Mesodermal cell (in vitro differentiated cells): ENCODE results near the gene IFNA10.
"Not testable (repeated sequence)": the region's sequence is repeated elsewhere in the genome, so short reads cannot be mapped to it uniquely, and the experiment has no call there.

Source experiments
- H3K27ac ChIP-seq: 2 replicates; pipeline ENCODE4 v1.7.0; 2013; ENCODE audit warnings: mild to moderate bottlenecking, low read depth, low read length, moderate library complexity; ENCODE audit not compliant: severe bottlenecking
- H3K36me3 ChIP-seq: 2 replicates; pipeline ENCODE4 v1.7.1; 2013; ENCODE audit warnings: mild to moderate bottlenecking, low read length, moderate library complexity; ENCODE audit not compliant: control insufficient read depth, insufficient read depth
- H3K4me1 ChIP-seq: one replicate; pipeline ENCODE4 v1.7.1; 2013; ENCODE audit warnings: mild to moderate bottlenecking, low read length; ENCODE audit not compliant: insufficient read depth, control insufficient read depth, poor library complexity, severe bottlenecking
- H3K4me3 ChIP-seq: 2 replicates; pipeline ENCODE4 v1.7.0; 2013; ENCODE audit warnings: low read length, control low read depth, mild to moderate bottlenecking; ENCODE audit not compliant: insufficient read depth, poor library complexity, severe bottlenecking; ENCODE audit errors: extremely low read depth
- H3K9me3 ChIP-seq: 2 replicates; pipeline ENCODE4 v1.7.1; 2013; ENCODE audit warnings: mild to moderate bottlenecking, low read length, moderate library complexity; ENCODE audit not compliant: control insufficient read depth
- WGBS, 2 experiments: methylation state at CpG; one replicate each; pipeline ENCODE4 v1.1.5; 2013; ENCODE audit warnings: missing lambda C conversion rate in 2 of 2; ENCODE audit not compliant: insufficient coverage in 2 of 2; 5-methylcytosine and 5-hydroxymethylcytosine counted together

Gene IFNA10

DNA sequence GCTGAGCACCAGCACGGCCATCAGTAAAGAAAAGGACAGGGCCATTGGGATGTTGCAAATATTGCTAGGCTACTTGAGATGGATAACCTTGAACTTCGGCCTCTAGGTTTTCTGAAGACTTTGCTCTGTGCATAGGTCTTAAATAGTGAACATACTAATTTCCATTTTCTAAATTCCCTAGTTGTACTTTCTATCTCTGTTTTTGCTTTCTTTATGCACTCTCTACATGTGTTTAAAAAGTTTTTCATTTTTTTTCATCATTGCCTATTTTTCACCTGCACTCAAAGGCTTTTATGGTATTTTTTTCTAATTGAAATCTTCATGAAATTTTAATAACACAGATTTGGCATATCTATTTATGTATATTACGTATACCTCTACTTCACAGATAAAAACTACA lies 19.5 kb downstream of the IFNA10 start, which contains the start of gene IFNA4:
Gene IFNA4 (minus strand): TSS at position 101 of the 400 bp plus-strand sequence. CDS start 56 bp downstream, at position 45.
- no CpG with 5 or more reads among the region's 3 CpGs for WGBS, 2 experiments
- not testable (repeated sequence) for H3K36me3 ChIP-seq, H3K9me3 ChIP-seq, H3K4me3 ChIP-seq, H3K27ac ChIP-seq, H3K4me1 ChIP-seq

GRCh38 chr9:21182810-21183736 lies 23.9 kb downstream of the IFNA10 start:
- H3K36me3 ChIP-seq, H3K4me1 ChIP-seq, H3K9me3 ChIP-seq, H3K4me3 ChIP-seq, H3K27ac ChIP-seq: not testable (repeated sequence)
- 0% methylated on average over 1 of the region's 4 CpGs; no CpG with 5 or more reads in 1 of the 2 experiments for WGBS, 2 experiments

GRCh38 chr9:21174671-21175070 lies 32.3 kb downstream of the IFNA10 start:
- H3K27ac ChIP-seq = no peak overlapping the region
- no peak overlapping the region for H3K4me3 ChIP-seq
- WGBS, 2 experiments = 100% methylated on average over 2 of the region's 2 CpGs; no CpG with 5 or more reads in 1 of the 2 experiments
- no peaks in the 10 kb centered on the region for H3K9me3 ChIP-seq
- H3K36me3 ChIP-seq = no peaks in the 10 kb centered on the region
- H3K4me1 ChIP-seq = no peaks in the 10 kb centered on the region

GRCh38 chr9:21172156-21172555 lies 34.8 kb downstream of the IFNA10 start:
- H3K27ac ChIP-seq = no peak overlapping the region
- no peak overlapping the region for H3K4me3 ChIP-seq
- no peaks in the 10 kb centered on the region for H3K4me1 ChIP-seq
- H3K36me3 ChIP-seq = no peaks in the 10 kb centered on the region
- no peaks in the 10 kb centered on the region for H3K9me3 ChIP-seq
- 80 to 100% methylated on average over 1 of the region's 3 CpGs for WGBS, 2 experiments

GRCh38 chr9:21171351-21171750 lies 35.6 kb downstream of the IFNA10 start:
- Histone ChIP-seq H3K9me3 (no peaks in the 10 kb centered on the region), H3K27ac (no peak overlapping the region), H3K4me3 (no peak overlapping the region), H3K36me3 (no peaks in the 10 kb centered on the region), H3K4me1 (no peaks in the 10 kb centered on the region)
- WGBS, 2 experiments = no CpG with 5 or more reads among the region's 1 CpG

DNA sequence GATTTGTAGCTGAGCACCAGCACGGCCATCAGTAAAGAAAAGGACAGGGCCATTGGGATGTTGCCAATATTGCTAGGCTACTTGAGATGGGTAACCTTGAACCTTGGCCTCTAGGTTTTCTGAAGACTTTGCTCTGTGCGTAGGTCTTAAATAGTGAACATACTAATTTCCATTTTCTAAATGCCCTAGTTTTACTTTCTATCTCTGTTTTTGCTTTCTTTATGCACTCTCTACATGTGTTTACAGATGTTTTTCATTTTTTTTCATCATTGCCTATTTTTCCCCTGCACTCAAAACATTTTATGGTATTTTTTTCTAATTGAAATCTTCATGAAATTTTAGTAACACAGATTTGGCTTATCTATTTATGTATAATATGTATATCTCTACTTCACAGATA lies 40.4 kb downstream of the IFNA10 start, which contains the start of gene IFNA21:
Gene IFNA21 (minus strand): TSS at position 101 of the 400 bp plus-strand sequence. CDS start 48 bp downstream, at position 53.
- not testable (repeated sequence) for H3K27ac ChIP-seq, H3K4me1 ChIP-seq, H3K9me3 ChIP-seq, H3K4me3 ChIP-seq, H3K36me3 ChIP-seq
- 93% methylated on average over 2 of the region's 2 CpGs; no CpG with 5 or more reads in 1 of the 2 experiments for WGBS, 2 experiments

GRCh38 chr9:21165516-21165915 lies 41.4 kb downstream of the IFNA10 start:
- H3K9me3 ChIP-seq = peaks cover 11% of the 10 kb centered on the region
- H3K4me3 ChIP-seq = no peak overlapping the region
- WGBS, 2 experiments = no CpG with 5 or more reads among the region's 1 CpG
- H3K36me3 ChIP-seq = no peaks in the 10 kb centered on the region
- H3K4me1 ChIP-seq = no peaks in the 10 kb centered on the region
- no peak overlapping the region for H3K27ac ChIP-seq

DNA sequence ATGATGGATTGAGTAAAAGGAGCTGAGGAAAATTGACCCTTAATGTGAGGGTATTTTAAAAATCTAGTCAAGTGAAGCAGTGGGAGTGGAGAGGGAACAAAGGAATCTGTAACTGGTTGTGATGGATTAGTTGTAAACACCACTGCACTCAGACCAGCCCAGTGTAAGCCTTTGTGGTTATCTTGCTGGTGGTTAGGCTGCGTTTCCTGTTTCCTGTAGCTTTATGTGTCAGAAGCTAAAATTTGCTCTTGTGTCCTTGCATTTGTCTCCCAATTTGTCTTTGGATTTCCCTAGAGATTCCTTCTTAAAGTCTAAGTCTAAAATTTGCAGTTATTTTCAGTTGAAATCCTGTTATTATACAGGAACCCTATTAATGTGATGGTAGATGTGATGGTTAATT lies 46.8 kb downstream of the IFNA10 start:
- Histone ChIP-seq H3K4me3 (no peak overlapping the region), H3K36me3 (no peaks in the 10 kb centered on the region), H3K27ac (peak overlapping the region; percentile 6), H3K4me1 (no peaks in the 10 kb centered on the region), H3K9me3 (peaks cover 11% of the 10 kb centered on the region)
- whole genome bisulfite sequencing, 2 experiments = 50% methylated on average over 1 of the region's 1 CpG; no CpG with 5 or more reads in 1 of the 2 experiments
